Astrocyte (in vitro differentiated cells and primary cell): ENCODE measurements around the gene SKIL. TPM values are rescaled to one million over a fixed set of nuclear protein-coding genes. Genes with fewer than 3 reads are reported as not detected.

ENCODE experiments used
- DNase-seq: peaks from one replicate; pipeline ENCODE4 v3.0.0-alpha.2; 2010; ENCODE audit warnings: low read depth
- FAIRE-seq: peaks from 2 replicates; lab custom pipeline; 2011; peaks lifted over from hg19 to GRCh38; lab: Jason Lieb, UNC
- H2AFZ ChIP-seq: 2 replicates; pipeline ENCODE4 v1.6.0; 2012; ENCODE audit warnings: low read depth, low read length, inconsistent platforms
- H3K27ac ChIP-seq: 2 replicates; pipeline ENCODE4 v1.5.1; 2011; ENCODE audit warnings: low read depth, low read length, inconsistent platforms
- H3K27me3 ChIP-seq: 2 replicates; pipeline ENCODE4 v1.6.0; 2011; ENCODE audit warnings: low read length, inconsistent platforms; ENCODE audit not compliant: insufficient read depth
- H3K36me3 ChIP-seq: 2 replicates; pipeline ENCODE4 v1.5.1; 2011; ENCODE audit warnings: low read length, inconsistent platforms; ENCODE audit not compliant: insufficient read depth
- H3K4me1 ChIP-seq: 2 replicates; pipeline ENCODE4 v1.5.1; 2011; ENCODE audit warnings: low read length, inconsistent platforms; ENCODE audit not compliant: insufficient read depth
- H3K4me2 ChIP-seq: 2 replicates; pipeline ENCODE4 v1.6.0; 2012; ENCODE audit warnings: low read length, inconsistent platforms
- H3K4me3 ChIP-seq: 2 replicates; pipeline ENCODE4 v1.5.1; 2011; ENCODE audit warnings: low read depth, mild to moderate bottlenecking, low read length, inconsistent platforms; ENCODE audit not compliant: insufficient read depth
- H3K79me2 ChIP-seq: 2 replicates; pipeline ENCODE4 v1.6.0; 2012; ENCODE audit warnings: mild to moderate bottlenecking, low read length, inconsistent platforms; ENCODE audit not compliant: insufficient read depth
- H3K9ac ChIP-seq: 2 replicates; pipeline ENCODE4 v1.6.0; 2012; ENCODE audit warnings: mild to moderate bottlenecking, low read length, inconsistent platforms
- H3K9me3 ChIP-seq: 2 replicates; pipeline ENCODE4 v1.5.1; 2012; ENCODE audit warnings: low read depth, mild to moderate bottlenecking, low read length, inconsistent platforms; ENCODE audit not compliant: insufficient read depth
- H4K20me1 ChIP-seq: 2 replicates; pipeline ENCODE4 v1.6.0; 2012; ENCODE audit warnings: low read length, inconsistent platforms; ENCODE audit not compliant: insufficient read depth
- H3K27ac Mint-ChIP-seq: one replicate; pipeline ENCODE4 v1.8.0; 2021; ENCODE audit warnings: mild to moderate bottlenecking, mixed read lengths; ENCODE audit not compliant: unreplicated experiment
- H3K27me3 Mint-ChIP-seq: one replicate; pipeline ENCODE4 v1.8.0; 2021; ENCODE audit warnings: low read depth, mixed read lengths; ENCODE audit not compliant: unreplicated experiment
- H3K36me3 Mint-ChIP-seq: one replicate; pipeline ENCODE4 v1.8.0; 2021; ENCODE audit warnings: low read depth, mixed read lengths; ENCODE audit not compliant: unreplicated experiment
- H3K4me1 Mint-ChIP-seq: one replicate; pipeline ENCODE4 v1.8.0; 2021; ENCODE audit warnings: low read depth, mixed read lengths; ENCODE audit not compliant: unreplicated experiment
- H3K4me3 Mint-ChIP-seq: one replicate; pipeline ENCODE4 v1.8.0; 2021; ENCODE audit warnings: mild to moderate bottlenecking, moderate library complexity, mixed read lengths; ENCODE audit not compliant: unreplicated experiment
- H3K9me3 Mint-ChIP-seq: one replicate; pipeline ENCODE4 v1.8.0; 2021; ENCODE audit warnings: mild to moderate bottlenecking, mixed read lengths; ENCODE audit not compliant: unreplicated experiment
- EZH2 ChIP-seq: IDR thresholded peaks from 2 replicates; pipeline ENCODE4 v1.6.1; 2012; ENCODE audit warnings: mild to moderate bottlenecking, low read length, inconsistent platforms; ENCODE audit not compliant: insufficient read depth
- total RNA-seq: library from RNA; stranded (reverse); gene quantifications from 2 replicates; pipeline ENCODE4 v1.2.1, GENCODE V29; 2021
- TF ChIP-seq, protein P1 (sequence below): IDR thresholded peaks from 2 replicates; pipeline ENCODE4 v1.5.1; 2011; ENCODE audit warnings: low read depth, mild to moderate bottlenecking, inconsistent platforms, low read length, moderate library complexity; ENCODE audit not compliant: insufficient read depth

SKIL gene
- total RNA-seq, 1 donor from 2014 or later: 156 TPM

DNA sequence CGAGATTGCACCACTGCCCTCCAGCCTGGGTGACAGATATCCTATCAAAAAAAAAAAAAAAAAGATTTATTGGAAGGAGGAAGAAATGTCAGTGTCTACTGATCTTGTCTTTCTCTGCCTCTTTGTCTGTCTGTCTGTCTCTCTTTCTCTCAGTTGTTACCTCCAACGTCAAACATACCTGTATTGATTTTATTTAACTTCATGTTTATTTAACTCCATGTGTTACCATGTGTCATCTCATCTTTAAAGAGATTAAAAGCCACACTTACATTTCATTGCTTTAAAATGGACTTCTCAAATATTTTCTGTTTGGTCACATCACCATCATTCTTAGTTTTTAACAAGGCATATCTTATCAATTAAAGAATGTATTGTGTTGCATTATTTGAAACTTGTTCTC, 70.6 kb downstream of the SKIL start:
- Histone ChIP-seq H4K20me1 (no peaks in the 10 kb centered on the region), H3K4me2 (peak overlapping the region; percentile 69), H3K36me3 (no peaks in the 10 kb centered on the region), H3K4me1 (peaks cover 27% of the 10 kb centered on the region), H3K9ac (no peak overlapping the region), H3K27me3 (no peaks in the 10 kb centered on the region), H3K9me3 (no peaks in the 10 kb centered on the region), H3K4me3 (no peak overlapping the region), H2AFZ (no peak overlapping the region), H3K27ac (no peak overlapping the region), H3K79me2 (no peaks in the 10 kb centered on the region)
- Mint-ChIP-seq H3K9me3 (no peaks in the 10 kb centered on the region), H3K27me3 (peaks cover 57% of the 10 kb centered on the region), H3K36me3 (peaks cover 22% of the 10 kb centered on the region), H3K4me1 (peaks cover 9% of the 10 kb centered on the region), H3K4me3 (no peak overlapping the region), H3K27ac (no peak overlapping the region)
- DNase-seq (no peak), FAIRE-seq (no peak)
- no peak for TF ChIP-seq EZH2
- TF ChIP-seq, protein P1, sequence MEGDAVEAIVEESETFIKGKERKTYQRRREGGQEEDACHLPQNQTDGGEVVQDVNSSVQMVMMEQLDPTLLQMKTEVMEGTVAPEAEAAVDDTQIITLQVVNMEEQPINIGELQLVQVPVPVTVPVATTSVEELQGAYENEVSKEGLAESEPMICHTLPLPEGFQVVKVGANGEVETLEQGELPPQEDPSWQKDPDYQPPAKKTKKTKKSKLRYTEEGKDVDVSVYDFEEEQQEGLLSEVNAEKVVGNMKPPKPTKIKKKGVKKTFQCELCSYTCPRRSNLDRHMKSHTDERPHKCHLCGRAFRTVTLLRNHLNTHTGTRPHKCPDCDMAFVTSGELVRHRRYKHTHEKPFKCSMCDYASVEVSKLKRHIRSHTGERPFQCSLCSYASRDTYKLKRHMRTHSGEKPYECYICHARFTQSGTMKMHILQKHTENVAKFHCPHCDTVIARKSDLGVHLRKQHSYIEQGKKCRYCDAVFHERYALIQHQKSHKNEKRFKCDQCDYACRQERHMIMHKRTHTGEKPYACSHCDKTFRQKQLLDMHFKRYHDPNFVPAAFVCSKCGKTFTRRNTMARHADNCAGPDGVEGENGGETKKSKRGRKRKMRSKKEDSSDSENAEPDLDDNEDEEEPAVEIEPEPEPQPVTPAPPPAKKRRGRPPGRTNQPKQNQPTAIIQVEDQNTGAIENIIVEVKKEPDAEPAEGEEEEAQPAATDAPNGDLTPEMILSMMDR: no peak

DNA sequence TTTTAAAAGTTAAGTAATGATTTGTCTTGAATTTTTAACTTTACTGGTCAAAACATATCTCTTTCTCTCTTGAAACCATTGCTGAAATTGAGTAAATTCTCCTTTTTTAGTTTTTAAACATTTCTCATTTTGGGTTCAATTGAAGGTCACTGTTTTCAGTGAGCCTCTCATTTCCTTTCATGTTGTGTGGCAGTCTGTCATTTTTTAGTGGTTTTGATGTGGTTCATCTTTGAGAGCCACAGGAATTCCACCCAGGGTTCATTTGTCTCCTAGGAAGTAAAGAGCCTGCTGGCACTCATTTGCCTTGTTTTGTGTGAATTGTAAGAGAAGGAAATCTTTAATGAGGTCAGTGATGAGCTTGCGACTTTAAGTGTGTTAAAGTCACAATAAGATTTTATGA, 71.5 kb downstream of the SKIL start:
- FAIRE-seq (peak; percentile 78), DNase-seq (peak; percentile 88)
- Mint-ChIP-seq H3K4me1 (peaks cover 9% of the 10 kb centered on the region), H3K27ac (no peak overlapping the region), H3K27me3 (peaks cover 58% of the 10 kb centered on the region), H3K4me3 (no peak overlapping the region), H3K36me3 (peaks cover 19% of the 10 kb centered on the region), H3K9me3 (no peaks in the 10 kb centered on the region)
- Histone ChIP-seq H3K4me3 (no peak overlapping the region), H3K4me1 (peaks cover 27% of the 10 kb centered on the region), H3K27ac (peak overlapping the region; percentile 6), H3K36me3 (no peaks in the 10 kb centered on the region), H2AFZ (no peak overlapping the region), H3K4me2 (peak overlapping the region; percentile 69), H3K9ac (peak overlapping the region; percentile 30), H3K27me3 (no peaks in the 10 kb centered on the region), H4K20me1 (no peaks in the 10 kb centered on the region), H3K9me3 (no peaks in the 10 kb centered on the region), H3K79me2 (no peaks in the 10 kb centered on the region)
- no peak for TF ChIP-seq EZH2
- TF ChIP-seq, protein P1: no peak

DNA sequence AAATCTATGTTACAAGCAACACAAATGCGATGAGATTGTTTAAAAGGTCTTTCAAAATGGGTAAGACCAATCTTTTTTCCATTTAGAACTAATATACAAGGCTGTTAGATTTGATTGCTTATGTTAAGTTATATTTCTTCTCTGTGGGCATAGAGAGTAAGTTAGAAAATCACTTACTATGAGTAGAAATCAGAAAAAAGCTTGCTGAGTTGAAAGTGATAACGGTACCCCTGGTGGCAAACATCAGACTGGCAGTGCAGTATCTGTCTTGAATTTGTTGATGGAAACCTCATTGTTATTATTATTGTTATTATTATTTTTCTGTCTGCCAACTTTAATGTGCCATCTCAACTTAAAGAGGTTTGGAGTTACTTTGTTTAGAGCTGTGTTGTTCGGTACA, 73.5 kb downstream of the SKIL start:
- H3K4me3 Mint-ChIP-seq: no peak overlapping the region
- Histone ChIP-seq H3K27ac (no peak overlapping the region), H3K4me1 (peaks cover 22% of the 10 kb centered on the region), H3K4me2 (no peak overlapping the region), H3K4me3 (no peak overlapping the region), H3K9ac (no peak overlapping the region), H2AFZ (no peak overlapping the region), H3K27me3 (no peaks in the 10 kb centered on the region), H3K9me3 (no peaks in the 10 kb centered on the region), H3K79me2 (no peaks in the 10 kb centered on the region), H4K20me1 (no peaks in the 10 kb centered on the region), H3K36me3 (no peaks in the 10 kb centered on the region)
- DNase-seq (no peak), FAIRE-seq (no peak)
- peaks cover 9% of the 10 kb centered on the region for H3K36me3 Mint-ChIP-seq
- peaks cover 52% of the 10 kb centered on the region for H3K27me3 Mint-ChIP-seq
- peaks cover 9% of the 10 kb centered on the region for H3K4me1 Mint-ChIP-seq
- TF ChIP-seq, protein P1: no peak
- TF ChIP-seq EZH2: no peak
- H3K27ac Mint-ChIP-seq: no peak overlapping the region
- H3K9me3 Mint-ChIP-seq: no peaks in the 10 kb centered on the region
